GM21360 (cell line): Measurements from ENCODE around the gene PIK3C2G.
"Not testable (repeated sequence)": the region's sequence is repeated elsewhere in the genome, so short reads cannot be mapped to it uniquely, and the experiment has no call there.

Experiments
- ATAC-seq: cut with Tn5 transposase; IDR thresholded peaks from one replicate; pipeline ENCODE4 v1.9.1; 2021; ENCODE audit warnings: mild to moderate bottlenecking, moderate library complexity; ENCODE audit not compliant: unreplicated experiment

PIK3C2G gene

GRCh38 chr12:18261273-18261672 is at the start of gene PIK3C2G:
Gene PIK3C2G (plus strand): TSS chr12:18261518. CDS start chr12:18282082, 20,564 bp downstream.
- ATAC-seq = no peak

GRCh38 chr12:18217966-18218365 is 43.4 kb upstream of the PIK3C2G start:
- no peak for ATAC-seq

GRCh38 chr12:18221726-18222125 is 39.6 kb upstream of the PIK3C2G start:
- ATAC-seq = no peak

GRCh38 chr12:18222699-18223098 is 38.6 kb upstream of the PIK3C2G start:
- ATAC-seq = no peak

GRCh38 chr12:18224745-18225144 is 36.6 kb upstream of the PIK3C2G start:
- ATAC-seq = no peak

GRCh38 chr12:18239526-18239925 is 21.8 kb upstream of the PIK3C2G start:
- ATAC-seq = no peak

GRCh38 chr12:18242380-18243089 is 18.8 kb upstream of the PIK3C2G start:
- ATAC-seq = no peak

GRCh38 chr12:18243238-18243637 is 18.1 kb upstream of the PIK3C2G start:
- ATAC-seq = no peak

- no peak for ATAC-seq
These were observed 15.3 kb upstream of the PIK3C2G start for GRCh38 chr12:18246066-18246465.

GRCh38 chr12:18250313-18250916 is 10.9 kb upstream of the PIK3C2G start:
- no peak for ATAC-seq

GRCh38 chr12:18254081-18254480 is 7.2 kb upstream of the PIK3C2G start:
- ATAC-seq = no peak

- ATAC-seq = not testable (repeated sequence)
These were observed 6.3 kb upstream of the PIK3C2G start for GRCh38 chr12:18255004-18255403.

- no peak for ATAC-seq
These were observed 4.1 kb upstream of the PIK3C2G start for GRCh38 chr12:18257251-18257650.

GRCh38 chr12:18258929-18259328 is 2.4 kb upstream of the PIK3C2G start:
- ATAC-seq = no peak

- ATAC-seq = no peak
These were observed 1.2 kb upstream of the PIK3C2G start for GRCh38 chr12:18259906-18260682.

GRCh38 chr12:18261906-18262305 is 588 bp downstream of the PIK3C2G start:
- no peak for ATAC-seq

GRCh38 chr12:18262514-18262913 is 1.2 kb downstream of the PIK3C2G start:
- ATAC-seq = no peak

- no peak for ATAC-seq
These were observed 3.3 kb downstream of the PIK3C2G start for GRCh38 chr12:18264581-18265075.

- no peak for ATAC-seq
These were observed 6.2 kb downstream of the PIK3C2G start for GRCh38 chr12:18267427-18268099.

GRCh38 chr12:18270958-18271460 is 9.7 kb downstream of the PIK3C2G start:
- no peak for ATAC-seq

- ATAC-seq = no peak
These were observed 14.7 kb downstream of the PIK3C2G start for GRCh38 chr12:18275981-18276380.
